SK-N-SH treated with all-trans-retinoic acid at 6 μM for 48 hours (cell line): ENCODE data around the gene CBLB.

Experiments
- ATAC-seq: fragments of 200-7000 bp; cut with Tn5 transposase; 3 replicates; pipeline ENCODE4 v1.9.1; 2020; ENCODE audit warnings: mild to moderate bottlenecking, moderate library complexity
- ARNTL ChIP-seq: fragments of 450-650 bp; formaldehyde crosslinking; IDR thresholded peaks from 2 replicates; pipeline ENCODE4 v1.5.0; 2020; ENCODE audit warnings: low read depth, mild to moderate bottlenecking, moderate library complexity, borderline replicate concordance
- CREB5 ChIP-seq: fragments of 250-450 bp; sonication (Bioruptor Pico); IDR thresholded peaks from 2 replicates; pipeline ENCODE4 v1.5.1; 2020; ENCODE audit warnings: low read depth, mild to moderate bottlenecking, moderate library complexity
- CSRNP3 ChIP-seq: fragments of 250-450 bp; sonication (Bioruptor Pico); IDR thresholded peaks from 2 replicates; pipeline ENCODE4 v1.5.1; 2021; ENCODE audit warnings: mild to moderate bottlenecking, moderate library complexity
- ESRRG ChIP-seq: fragments of 250-450 bp; sonication (Bioruptor Pico); IDR thresholded peaks from 2 replicates; pipeline ENCODE4 v1.6.1; 2021; ENCODE audit warnings: mild to moderate bottlenecking
- GLIS3 ChIP-seq: fragments of 250-450 bp; sonication (Bioruptor Pico); IDR thresholded peaks from 2 replicates; pipeline ENCODE4 v1.5.0; 2020; ENCODE audit warnings: mild to moderate bottlenecking, moderate library complexity
- OSR1 ChIP-seq: fragments of 250-450 bp; sonication (Bioruptor Pico); IDR thresholded peaks from 2 replicates; pipeline ENCODE4 v1.8.0; 2022; ENCODE audit warnings: moderate library complexity, mild to moderate bottlenecking, inconsistent platforms
- PATZ1 ChIP-seq: fragments of 250-450 bp; sonication (Bioruptor Pico); IDR thresholded peaks from 2 replicates; pipeline ENCODE4 v1.8.0; 2020; ENCODE audit warnings: mild to moderate bottlenecking, moderate library complexity, borderline replicate concordance
- POU6F1 ChIP-seq: fragments of 250-450 bp; sonication (Bioruptor Pico); IDR thresholded peaks from 2 replicates; pipeline ENCODE4 v1.8.0; 2021; ENCODE audit warnings: low read depth, mild to moderate bottlenecking, moderate library complexity, borderline replicate concordance
- TCF4 ChIP-seq: fragments of 250-450 bp; sonication (Bioruptor Pico); IDR thresholded peaks from 2 replicates; pipeline ENCODE4 v1.8.0; 2021; ENCODE audit warnings: mild to moderate bottlenecking, moderate library complexity, borderline replicate concordance
- TOX ChIP-seq: fragments of 250-450 bp; sonication (Bioruptor Pico); IDR thresholded peaks from 2 replicates; pipeline ENCODE4 v1.8.0; 2021; ENCODE audit warnings: mild to moderate bottlenecking, moderate library complexity, borderline replicate concordance
- TSHZ2 ChIP-seq: fragments of 250-450 bp; sonication (Bioruptor Pico); IDR thresholded peaks from 2 replicates; pipeline ENCODE4 v1.5.0; 2020; ENCODE audit warnings: mild to moderate bottlenecking, moderate library complexity
- ZC3H10 ChIP-seq: fragments of 250-450 bp; sonication (Bioruptor Pico); IDR thresholded peaks from 2 replicates; pipeline ENCODE4 v1.5.1; 2021; ENCODE audit warnings: mild to moderate bottlenecking, moderate library complexity
- ZFP30 ChIP-seq: fragments of 450-650 bp; formaldehyde crosslinking; IDR thresholded peaks from 2 replicates; pipeline ENCODE4 v1.5.0; 2022; ENCODE audit warnings: mild to moderate bottlenecking, moderate library complexity
- ZNF565 ChIP-seq: fragments of 450-650 bp; formaldehyde crosslinking; conservative IDR thresholded peaks from 2 replicates; pipeline ENCODE4 v1.5.0; 2020; ENCODE audit warnings: low read depth, mild to moderate bottlenecking, moderate library complexity
- ZNF70 ChIP-seq: fragments of 450-650 bp; formaldehyde crosslinking; IDR thresholded peaks from 2 replicates; pipeline ENCODE4 v1.5.0; 2020; ENCODE audit warnings: mild to moderate bottlenecking, moderate library complexity
- ZNF8 ChIP-seq: fragments of 450-650 bp; formaldehyde crosslinking; IDR thresholded peaks from 2 replicates; pipeline ENCODE4 v1.5.0; 2020; ENCODE audit warnings: mild to moderate bottlenecking, moderate library complexity

CBLB gene

GRCh38 chr3:105868742-105869530, at the start of gene CBLB:
Gene CBLB (minus strand): TSS chr3:105869012. CDS start chr3:105867577, 1,435 bp downstream.
- ATAC-seq = peak; percentile 93
- TF ChIP-seq CREB5 (CRISPR knock-in tag) = no peak
- TF ChIP-seq ZNF565 = no peak
- TF ChIP-seq ESRRG (CRISPR knock-in tag) = no peak
- TF ChIP-seq ZFP30 (CRISPR knock-in tag) = no peak
- TF ChIP-seq GLIS3 (CRISPR knock-in tag) = peak; percentile 68; the same call in 1 of the 2 replicates
- TF ChIP-seq ZC3H10 (CRISPR knock-in tag) = no peak
- TF ChIP-seq TSHZ2 (CRISPR knock-in tag) = peak; percentile 25; the same call in 1 of the 2 replicates
- TF ChIP-seq TCF4 (CRISPR knock-in tag) = no peak
- TF ChIP-seq ZNF8 (CRISPR knock-in tag) = peak; percentile 50; the same call in 1 of the 2 replicates
- no peak for TF ChIP-seq ZNF70 (CRISPR knock-in tag)

GRCh38 chr3:105916767-105917166, 48.0 kb upstream of the CBLB start:
- TF ChIP-seq GLIS3 (CRISPR knock-in tag) (no peak), ZNF565 (no peak), TSHZ2 (CRISPR knock-in tag) (no peak)
- no peak for ATAC-seq

- TF ChIP-seq TOX = no peak
- TF ChIP-seq PATZ1 (CRISPR knock-in tag) = no peak
- TF ChIP-seq ESRRG (CRISPR knock-in tag) = no peak
- no peak for TF ChIP-seq ARNTL
- no peak for TF ChIP-seq POU6F1 (CRISPR knock-in tag)
- no peak for ATAC-seq
These were observed 46.7 kb upstream of the CBLB start for GRCh38 chr3:105915524-105915923.

GRCh38 chr3:105913616-105914015, 44.8 kb upstream of the CBLB start:
- no peak for ATAC-seq
- TF ChIP-seq ZNF565 = no peak
- no peak for TF ChIP-seq OSR1 (CRISPR knock-in tag)
- no peak for TF ChIP-seq TCF4 (CRISPR knock-in tag)
- TF ChIP-seq ZNF70 (CRISPR knock-in tag) = no peak
- no peak for TF ChIP-seq ZNF8 (CRISPR knock-in tag)
- TF ChIP-seq CSRNP3 (CRISPR knock-in tag) = no peak
- no peak for TF ChIP-seq ZC3H10 (CRISPR knock-in tag)
